CD14-positive monocyte (primary cell): ENCODE measurements around the gene TMEM132E. TPM values are rescaled to one million over a fixed set of nuclear protein-coding genes. Genes with fewer than 3 reads are reported as not detected.
"Not testable (repeated sequence)": the region's sequence is repeated elsewhere in the genome, so short reads cannot be mapped to it uniquely, and the experiment has no call there.

Experiments used
- DNase-seq, 3 donors: peaks; one replicate each; pipeline ENCODE4 v3.0.0-alpha.2; 2011 to 2022
- H2AFZ ChIP-seq: 2 replicates; pipeline ENCODE4 v1.6.0; 2012; ENCODE audit warnings: mild to moderate bottlenecking, low read depth, low read length, inconsistent platforms; ENCODE audit not compliant: insufficient read depth, poor library complexity, severe bottlenecking
- H3K27ac ChIP-seq, 2 donors: 1 replicate in 1 of 2; 2 replicates in 1 of 2; pipeline ENCODE4 v1.5.1; 2012 to 2013; ENCODE audit warnings: low read length in 2 of 2, control low read depth in 1 of 2, inconsistent platforms in 1 of 2, low read depth in 1 of 2, mild to moderate bottlenecking in 1 of 2
- H3K27me3 ChIP-seq, 2 donors: one replicate each; pipeline versions ENCODE4 v1.6.0 to v1.6.1; 2011 to 2013; ENCODE audit warnings: low read length in 2 of 2; ENCODE audit not compliant: control insufficient read depth in 2 of 2, insufficient read depth in 2 of 2
- H3K36me3 ChIP-seq, 2 donors: replicated peaks in 1 of 2; 1 replicate in 1 of 2; 2 replicates in 1 of 2; pipeline versions ENCODE4 v1.5.1 to v1.6.1; 2012 to 2013; ENCODE audit warnings: low read length in 2 of 2, control low read depth in 1 of 2, inconsistent platforms in 1 of 2, mild to moderate bottlenecking in 1 of 2; ENCODE audit not compliant: insufficient read depth in 2 of 2, control insufficient read depth in 1 of 2
- H3K4me1 ChIP-seq, 2 donors: 1 replicate in 1 of 2; 2 replicates in 1 of 2; pipeline versions ENCODE4 v1.5.1 to v1.6.1; 2012 to 2013; ENCODE audit warnings: low read length in 2 of 2, control low read depth in 1 of 2, inconsistent platforms in 1 of 2, mild to moderate bottlenecking in 1 of 2, moderate library complexity in 1 of 2; ENCODE audit not compliant: insufficient read depth in 2 of 2, control insufficient read depth in 1 of 2
- H3K4me2 ChIP-seq: replicated peaks from 2 replicates; pipeline ENCODE3; 2012; ENCODE audit warnings: low read length, moderate library complexity, mild to moderate bottlenecking; ENCODE audit not compliant: poor library complexity, severe bottlenecking; ENCODE audit errors: extremely low read depth
- H3K4me3 ChIP-seq, 3 experiments: fragments of 200-600 bp in 1 of 3; sonication (generic) in 1 of 3; replicated peaks in 1 of 3; 1 replicate in 2 of 3; 2 replicates in 1 of 3; pipeline ENCODE4 v1.5.1; 2011 to 2013; ENCODE audit warnings: low read length in 3 of 3, mild to moderate bottlenecking in 3 of 3, control low read depth in 2 of 3, low read depth in 2 of 3, inconsistent platforms in 1 of 3, moderate library complexity in 1 of 3
- H3K79me2 ChIP-seq: 2 replicates; pipeline ENCODE4 v1.6.0; 2012; ENCODE audit warnings: mild to moderate bottlenecking, control low read depth, inconsistent platforms, low read length, moderate library complexity; ENCODE audit not compliant: insufficient read depth
- H3K9ac ChIP-seq: 2 replicates; pipeline ENCODE4 v1.6.0; 2017; ENCODE audit warnings: low read length, mild to moderate bottlenecking; ENCODE audit not compliant: insufficient read depth, poor library complexity, severe bottlenecking
- H3K9me3 ChIP-seq, 2 donors: replicated peaks in 1 of 2; 1 replicate in 1 of 2; 2 replicates in 1 of 2; pipeline versions ENCODE4 v1.5.1 to v1.6.1; 2012 to 2013; ENCODE audit warnings: low read length in 2 of 2, control low read depth in 1 of 2; ENCODE audit not compliant: control insufficient read depth in 1 of 2, insufficient read depth in 1 of 2
- H4K20me1 ChIP-seq: 2 replicates; pipeline ENCODE4 v1.6.0; 2012; ENCODE audit warnings: mild to moderate bottlenecking, low read length, control low read depth, moderate library complexity; ENCODE audit not compliant: insufficient read depth
- H3K27ac Mint-ChIP-seq, 7 donors: one replicate each; pipeline ENCODE4 v1.8.0; 2020; ENCODE audit warnings: mild to moderate bottlenecking in 7 of 7, mixed read lengths in 7 of 7, moderate library complexity in 6 of 7, inconsistent platforms in 2 of 7
- H3K27me3 Mint-ChIP-seq, 3 donors: one replicate each; pipeline ENCODE4 v1.8.0; 2021 to 2022; ENCODE audit warnings: low read depth in 3 of 3, mild to moderate bottlenecking in 3 of 3, mixed read lengths in 3 of 3, moderate library complexity in 3 of 3, inconsistent platforms in 1 of 3
- H3K36me3 Mint-ChIP-seq, 2 donors: one replicate each; pipeline ENCODE4 v1.8.0; 2020; ENCODE audit warnings: mixed read lengths in 2 of 2, inconsistent platforms in 1 of 2, mild to moderate bottlenecking in 1 of 2
- H3K4me1 Mint-ChIP-seq: one replicate; pipeline ENCODE4 v1.8.0; 2020; ENCODE audit warnings: mild to moderate bottlenecking, mixed read lengths
- H3K4me3 Mint-ChIP-seq, 2 donors: one replicate each; pipeline ENCODE4 v1.8.0; 2020; ENCODE audit warnings: mild to moderate bottlenecking in 2 of 2, mixed read lengths in 2 of 2, moderate library complexity in 1 of 2
- H3K9me3 Mint-ChIP-seq, 7 donors: one replicate each; pipeline ENCODE4 v1.8.0; 2020 to 2022; ENCODE audit warnings: mixed read lengths in 7 of 7, mild to moderate bottlenecking in 6 of 7, moderate library complexity in 6 of 7, inconsistent platforms in 2 of 7
- WGBS: methylation state at CpG from one replicate; pipeline ENCODE4 v1.1.5; 2013; ENCODE audit warnings: missing lambda C conversion rate; ENCODE audit not compliant: insufficient coverage; 5-methylcytosine and 5-hydroxymethylcytosine counted together
- intact Hi-C, 2 donors: fragments of 100-400 bp; cut with micrococcal nuclease; formaldehyde crosslinking; loops; one replicate each; pipeline versions ENCODE4 v1.15.0 to v1.15.1; 2023
- polyA plus RNA-seq, 3 donors: library from polyadenylated mRNA; depleted of rRNA in 1 of 3; unstranded in 2 of 3; stranded (reverse) in 1 of 3; fragments of 300-500 nt in 2 of 3; fragments of >200 nt in 1 of 3; fragmentation: Illumina TruSeq in 2 of 3; gene quantifications; 1 replicate in 2 of 3; 2 replicates in 1 of 3; pipeline ENCODE4 v1.2.3, GENCODE V29; 2012 to 2021
- TF ChIP-seq, protein P1 (sequence below): fragments of 200-600 bp; IDR thresholded peaks from one replicate; pipeline ENCODE4 v1.8.0; 2022; ENCODE audit warnings: antibody characterized with exemption, mild to moderate bottlenecking

The TMEM132E gene
- polyA plus RNA-seq, 3 donors = not detected

DNA sequence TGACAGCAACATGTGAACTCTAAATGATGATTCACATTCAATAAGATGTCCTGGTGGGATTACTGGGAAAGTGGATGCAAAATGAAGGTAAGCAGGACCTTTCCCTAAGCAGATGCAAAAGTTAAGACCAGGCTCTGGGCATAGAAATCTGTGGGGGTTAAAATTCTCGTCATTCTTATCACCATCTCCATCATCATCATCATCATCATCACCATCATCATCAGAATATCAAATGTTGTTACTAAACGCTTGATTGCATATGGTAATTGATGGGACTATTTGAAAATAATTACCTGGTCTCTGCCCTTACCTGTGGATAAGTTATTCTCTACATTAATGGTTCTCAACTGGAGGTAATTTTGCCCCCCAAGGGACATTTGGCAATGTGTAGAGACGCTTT, 41.9 kb upstream of the TMEM132E start:
- H3K9ac ChIP-seq = no peak overlapping the region
- H3K4me2 ChIP-seq = no peak overlapping the region
- H3K4me1 ChIP-seq = no peaks in the 10 kb centered on the region
- Mint-ChIP-seq H3K36me3 (no peaks in the 10 kb centered on the region), H3K27me3 (peaks cover 4 to 31% (median 16%) of the 10 kb centered on the region in 3 donors), H3K4me3 (no peak overlapping the region), H3K4me1 (no peaks in the 10 kb centered on the region), H3K9me3 (no peaks in the 10 kb centered on the region), H3K27ac (no peak overlapping the region)
- no peaks in the 10 kb centered on the region for H3K36me3 ChIP-seq
- DNase-seq = no peak
- H3K79me2 ChIP-seq = no peaks in the 10 kb centered on the region
- WGBS = no CpG with 5 or more reads among the region's 3 CpGs
- no peak overlapping the region for H3K27ac ChIP-seq
- intact Hi-C loops = no loop called here
- no peak overlapping the region for H2AFZ ChIP-seq
- H3K27me3 ChIP-seq = peaks cover 3 to 11% of the 10 kb centered on the region in 2 donors
- no peaks in the 10 kb centered on the region for H4K20me1 ChIP-seq
- H3K4me3 ChIP-seq = no peak overlapping the region
- TF ChIP-seq, protein P1, sequence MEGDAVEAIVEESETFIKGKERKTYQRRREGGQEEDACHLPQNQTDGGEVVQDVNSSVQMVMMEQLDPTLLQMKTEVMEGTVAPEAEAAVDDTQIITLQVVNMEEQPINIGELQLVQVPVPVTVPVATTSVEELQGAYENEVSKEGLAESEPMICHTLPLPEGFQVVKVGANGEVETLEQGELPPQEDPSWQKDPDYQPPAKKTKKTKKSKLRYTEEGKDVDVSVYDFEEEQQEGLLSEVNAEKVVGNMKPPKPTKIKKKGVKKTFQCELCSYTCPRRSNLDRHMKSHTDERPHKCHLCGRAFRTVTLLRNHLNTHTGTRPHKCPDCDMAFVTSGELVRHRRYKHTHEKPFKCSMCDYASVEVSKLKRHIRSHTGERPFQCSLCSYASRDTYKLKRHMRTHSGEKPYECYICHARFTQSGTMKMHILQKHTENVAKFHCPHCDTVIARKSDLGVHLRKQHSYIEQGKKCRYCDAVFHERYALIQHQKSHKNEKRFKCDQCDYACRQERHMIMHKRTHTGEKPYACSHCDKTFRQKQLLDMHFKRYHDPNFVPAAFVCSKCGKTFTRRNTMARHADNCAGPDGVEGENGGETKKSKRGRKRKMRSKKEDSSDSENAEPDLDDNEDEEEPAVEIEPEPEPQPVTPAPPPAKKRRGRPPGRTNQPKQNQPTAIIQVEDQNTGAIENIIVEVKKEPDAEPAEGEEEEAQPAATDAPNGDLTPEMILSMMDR = no peak
- no peaks in the 10 kb centered on the region for H3K9me3 ChIP-seq

DNA sequence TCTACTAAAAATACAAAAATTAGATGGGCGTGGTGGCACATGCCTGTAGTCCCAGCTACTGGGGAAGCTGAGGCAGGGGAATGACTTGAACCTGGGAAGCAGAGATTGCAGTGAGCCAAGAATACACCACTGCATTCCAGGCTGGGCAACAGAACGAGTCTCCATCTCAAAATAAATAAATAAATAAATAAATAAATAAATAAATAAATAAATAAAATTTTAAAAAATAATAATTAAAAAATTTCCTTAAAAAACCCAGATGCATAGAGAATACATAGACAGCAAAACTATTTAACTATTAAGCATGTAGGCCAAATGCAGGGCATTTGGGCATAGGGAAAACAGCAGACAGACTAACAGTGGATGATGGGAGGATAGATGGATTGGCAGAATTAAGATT, 40.8 kb upstream of the TMEM132E start:
- WGBS = no CpG with 5 or more reads among the region's 2 CpGs
- intact Hi-C loops, H2AFZ ChIP-seq, DNase-seq, H3K79me2 ChIP-seq, H3K9me3 ChIP-seq, H3K4me3 ChIP-seq, H3K4me3 Mint-ChIP-seq, H4K20me1 ChIP-seq, H3K4me1 ChIP-seq, H3K9ac ChIP-seq, H3K9me3 Mint-ChIP-seq, H3K4me1 Mint-ChIP-seq, H3K4me2 ChIP-seq, H3K27ac ChIP-seq, H3K27ac Mint-ChIP-seq, H3K36me3 Mint-ChIP-seq, H3K36me3 ChIP-seq: not testable (repeated sequence)
- H3K27me3 Mint-ChIP-seq = peaks cover 5 to 31% (median 20%) of the 10 kb centered on the region in 3 donors
- peaks cover 4 to 14% of the 10 kb centered on the region in 2 donors for H3K27me3 ChIP-seq
